Calu3 (cell line): ENCODE measurements around the gene UNKL. TPM values are rescaled to one million over a fixed set of nuclear protein-coding genes. Genes with fewer than 3 reads are reported as not detected.

Experiments used
- Bru-seq: library from RNA; stranded (reverse); fragments of 400-500 nt; gene quantifications from one replicate; lab custom pipeline; 2021; lab: Mats Ljungman, UMichigan
- BruChase-seq, 2 experiments: library from RNA; stranded (reverse); fragments of 400-500 nt; gene quantifications; one replicate each; lab custom pipeline; 2021; lab: Mats Ljungman, UMichigan
- BruUV-seq: library from RNA; stranded (reverse); fragments of 400-500 nt; replicated peaks from 2 replicates; lab custom pipeline; 2021; lab: Mats Ljungman, UMichigan
- CTCF ChIA-PET: fragments of 300-600 bp; sonication (Branson Sonifier 250); formaldehyde crosslinking; loops from one replicate; lab custom pipeline; 2022; ENCODE audit warnings: antibody characterized with exemption; lab: Charles Lee
- DNase-seq: peaks from one replicate; pipeline ENCODE4 v3.0.0; 2022
- H3K27ac Mint-ChIP-seq: one replicate; pipeline ENCODE4 v1.8.0; 2022; ENCODE audit warnings: mixed read lengths; ENCODE audit not compliant: unreplicated experiment
- H3K27me3 Mint-ChIP-seq: one replicate; pipeline ENCODE4 v1.8.0; 2022; ENCODE audit warnings: mixed read lengths; ENCODE audit not compliant: unreplicated experiment
- H3K36me3 Mint-ChIP-seq: one replicate; pipeline ENCODE4 v1.8.0; 2022; ENCODE audit warnings: mild to moderate bottlenecking, moderate library complexity, mixed read lengths; ENCODE audit not compliant: insufficient read depth, unreplicated experiment
- H3K4me1 Mint-ChIP-seq: one replicate; pipeline ENCODE4 v1.8.0; 2022; ENCODE audit warnings: mild to moderate bottlenecking, low read depth, mixed read lengths; ENCODE audit not compliant: unreplicated experiment
- H3K4me3 Mint-ChIP-seq: one replicate; pipeline ENCODE4 v1.8.0; 2022; ENCODE audit warnings: mild to moderate bottlenecking, low read depth, moderate library complexity, mixed read lengths; ENCODE audit not compliant: unreplicated experiment
- H3K9me3 Mint-ChIP-seq: one replicate; pipeline ENCODE4 v1.8.0; 2022; ENCODE audit warnings: low read depth, mixed read lengths; ENCODE audit not compliant: unreplicated experiment
- intact Hi-C: fragments of 100-400 bp; cut with micrococcal nuclease; formaldehyde crosslinking; loops from one replicate; pipeline ENCODE4 v1.10.0; 2022; ENCODE audit not compliant: unreplicated experiment
- long read RNA-seq: library from polyadenylated mRNA; stranded (forward); transcript quantifications from one replicate; pipeline ENCODE4 v2.0.0, GENCODE V29; 2022
- total RNA-seq: library from RNA; stranded (reverse); gene quantifications from 2 replicates; pipeline ENCODE4 v1.2.3, GENCODE V29; 2022
- TF ChIP-seq, protein P1 (sequence below): fragments of 200-600 bp; IDR thresholded peaks from one replicate; pipeline ENCODE4 v1.8.0; 2022; ENCODE audit warnings: antibody characterized with exemption; ENCODE audit not compliant: unreplicated experiment

The UNKL gene
- total RNA-seq, result 35.5 TPM in 2 replicates
- Bru-seq, nascent RNA, result percentile 48 among the genes with signal in this experiment
- BruChase-seq, experiment 1, labeled RNA remaining after a 6-hour chase, result percentile 58 among the genes with signal in this experiment
- percentile 69 among the genes with signal in this experiment for BruChase-seq, experiment 2, labeled RNA remaining after a 2-hour chase
- long read RNA-seq, partial matches to known transcripts, result 6 of 16 reads
- long read RNA-seq, other reads (novel, unspliced or antisense), result 10 of 16 reads

DNA sequence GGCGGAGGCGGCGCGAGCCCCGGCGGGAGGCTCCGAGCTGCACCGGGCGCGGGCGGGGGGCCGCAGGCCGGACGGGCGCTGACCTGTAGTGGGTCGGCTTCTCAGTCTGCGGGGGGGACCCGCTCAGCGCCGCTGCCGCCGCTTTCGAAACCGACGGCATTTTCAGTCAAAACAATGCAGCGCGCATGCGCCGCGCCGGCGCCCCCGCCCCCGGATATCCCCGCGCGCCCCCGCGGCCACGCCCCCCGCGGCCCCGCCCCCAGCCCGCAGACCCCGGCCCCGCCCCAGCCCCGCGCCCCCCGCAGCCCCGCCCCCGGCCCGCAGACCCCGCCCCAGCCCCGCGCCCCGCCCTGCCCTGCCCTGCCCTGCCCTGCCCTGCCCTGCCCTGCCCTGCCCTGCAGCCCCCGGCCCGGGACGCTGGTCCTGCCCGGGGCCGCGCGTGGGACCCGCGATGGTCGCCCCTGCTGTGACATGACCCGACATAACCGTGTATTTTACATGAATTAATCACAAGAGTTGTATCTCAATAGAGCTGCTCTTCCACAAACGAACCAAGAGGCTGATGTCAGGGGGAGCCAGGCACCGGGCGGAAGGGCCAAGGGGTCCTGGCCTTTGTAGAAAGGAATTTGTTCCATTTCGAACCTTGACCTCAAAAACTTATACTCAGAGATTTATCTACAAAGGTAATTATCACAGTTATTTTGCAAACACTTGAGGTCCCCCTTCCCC lies at the start of gene UNKL:
UNKL (minus strand) TSS at position 173 of the 729 bp plus-strand sequence; CDS start at position 160, 13 bp downstream.
- Mint-ChIP-seq H3K4me1 (no peaks in the 10 kb centered on the region), H3K27ac (peak within 1 kb of the TSS; percentile 72)
- BruUV-seq, result no TSS peak

DNA sequence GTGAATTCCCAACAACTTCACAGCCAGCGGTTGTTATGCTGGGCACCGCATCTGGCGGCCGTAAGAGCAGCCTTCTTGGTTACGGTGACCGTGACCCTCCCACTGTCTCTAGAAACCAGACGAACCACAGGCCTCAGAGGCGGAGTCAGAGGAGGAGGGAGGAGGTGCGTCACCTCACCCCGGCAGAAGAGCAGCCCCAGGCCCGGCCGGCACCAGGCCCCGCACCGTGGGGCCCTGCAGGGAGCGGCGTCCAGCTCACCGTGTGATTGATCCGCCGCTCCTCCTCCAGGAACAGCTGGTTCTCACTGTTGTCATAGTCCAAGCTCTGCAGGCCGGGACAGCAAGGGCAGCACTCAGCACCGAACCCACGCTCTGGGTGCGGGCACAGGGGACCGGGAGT lies 46.6 kb upstream of the UNKL start:
- intact Hi-C loops, result no loop called here
- TF ChIP-seq, protein P1, sequence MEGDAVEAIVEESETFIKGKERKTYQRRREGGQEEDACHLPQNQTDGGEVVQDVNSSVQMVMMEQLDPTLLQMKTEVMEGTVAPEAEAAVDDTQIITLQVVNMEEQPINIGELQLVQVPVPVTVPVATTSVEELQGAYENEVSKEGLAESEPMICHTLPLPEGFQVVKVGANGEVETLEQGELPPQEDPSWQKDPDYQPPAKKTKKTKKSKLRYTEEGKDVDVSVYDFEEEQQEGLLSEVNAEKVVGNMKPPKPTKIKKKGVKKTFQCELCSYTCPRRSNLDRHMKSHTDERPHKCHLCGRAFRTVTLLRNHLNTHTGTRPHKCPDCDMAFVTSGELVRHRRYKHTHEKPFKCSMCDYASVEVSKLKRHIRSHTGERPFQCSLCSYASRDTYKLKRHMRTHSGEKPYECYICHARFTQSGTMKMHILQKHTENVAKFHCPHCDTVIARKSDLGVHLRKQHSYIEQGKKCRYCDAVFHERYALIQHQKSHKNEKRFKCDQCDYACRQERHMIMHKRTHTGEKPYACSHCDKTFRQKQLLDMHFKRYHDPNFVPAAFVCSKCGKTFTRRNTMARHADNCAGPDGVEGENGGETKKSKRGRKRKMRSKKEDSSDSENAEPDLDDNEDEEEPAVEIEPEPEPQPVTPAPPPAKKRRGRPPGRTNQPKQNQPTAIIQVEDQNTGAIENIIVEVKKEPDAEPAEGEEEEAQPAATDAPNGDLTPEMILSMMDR, result no peak
- BruUV-seq, result no TSS peak
- no peaks in the 10 kb centered on the region for H3K27me3 Mint-ChIP-seq
- no peaks in the 10 kb centered on the region for H3K4me1 Mint-ChIP-seq
- H3K9me3 Mint-ChIP-seq, result no peaks in the 10 kb centered on the region
- DNase-seq, result no peak
- H3K4me3 Mint-ChIP-seq, result no peak overlapping the region
- CTCF ChIA-PET, result no interaction called here
- no peak overlapping the region for H3K27ac Mint-ChIP-seq
- peaks cover 4% of the 10 kb centered on the region for H3K36me3 Mint-ChIP-seq

More for the DNA sequence above, at the start of gene UNKL:
- Mint-ChIP-seq H3K9me3 (no peaks in the 10 kb centered on the region), H3K36me3 (peaks cover 51% of the 10 kb centered on the region), H3K27me3 (no peaks in the 10 kb centered on the region), H3K4me3 (peak within 1 kb of the TSS; percentile 70)
- peak; percentile 76 for DNase-seq
- CTCF ChIA-PET, result interaction anchor here (0.6 kb wide), 1 partner anchor 10 kb away, joined by 3 read pairs; no protein-coding TSS in a partner anchor
- intact Hi-C loops, result no loop called here
- TF ChIP-seq, protein P1, result no peak

DNA sequence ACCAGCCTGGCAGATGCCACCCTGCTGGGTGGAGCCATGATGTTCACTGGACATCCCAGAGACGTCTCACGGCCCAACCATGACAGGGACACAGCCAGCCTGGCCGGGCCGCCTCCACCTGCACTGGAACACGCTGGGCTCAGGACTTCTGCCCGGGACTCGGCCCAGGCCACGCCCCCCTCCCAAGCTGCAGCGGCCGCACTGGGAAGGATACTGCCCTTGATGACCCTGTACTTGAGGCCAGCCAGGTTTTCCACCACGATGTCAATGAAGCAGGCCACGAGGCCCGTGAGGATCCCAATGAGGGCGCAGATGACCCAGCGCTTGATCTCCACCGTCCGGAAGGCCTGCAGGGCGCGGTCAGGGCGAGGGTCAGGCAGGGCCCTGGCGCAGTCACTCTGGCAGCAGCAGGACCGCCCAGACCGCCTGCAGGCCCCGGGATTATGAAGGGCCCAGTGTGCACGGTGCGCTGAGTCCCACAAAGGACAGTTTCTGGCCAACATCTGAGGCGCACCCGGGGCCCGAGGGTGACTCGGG lies 46.2 kb upstream of the UNKL start:
- Mint-ChIP-seq H3K36me3 (peaks cover 4% of the 10 kb centered on the region), H3K4me1 (no peaks in the 10 kb centered on the region), H3K4me3 (no peak overlapping the region), H3K27ac (no peak overlapping the region), H3K27me3 (no peaks in the 10 kb centered on the region), H3K9me3 (no peaks in the 10 kb centered on the region)
- BruUV-seq, result no TSS peak
- CTCF ChIA-PET, result no interaction called here
- TF ChIP-seq, protein P1, result no peak
- intact Hi-C loops, result no loop called here
- no peak for DNase-seq

GRCh38 chr16:1459967-1460366 lies 45.5 kb upstream of the UNKL start:
- H3K4me3 Mint-ChIP-seq, result no peak overlapping the region
- CTCF ChIA-PET, result interaction anchor here (0.7 kb wide), 1 partner anchor 982 kb away, joined by 5 read pairs; no protein-coding TSS in a partner anchor
- BruUV-seq, result no TSS peak
- H3K9me3 Mint-ChIP-seq, result no peaks in the 10 kb centered on the region
- TF ChIP-seq, protein P1, result no peak
- intact Hi-C loops, result no loop called here
- no peak overlapping the region for H3K27ac Mint-ChIP-seq
- peaks cover 4% of the 10 kb centered on the region for H3K36me3 Mint-ChIP-seq
- no peak for DNase-seq
- no peaks in the 10 kb centered on the region for H3K27me3 Mint-ChIP-seq
- no peaks in the 10 kb centered on the region for H3K4me1 Mint-ChIP-seq
